Large intestine (tissue), 3 donors: Measurements from ENCODE around the gene CMKLR1. TPM values are rescaled to one million over a fixed set of nuclear protein-coding genes. Genes with fewer than 3 reads are reported as not detected.

ENCODE experiments used
- DNase-seq, 2 donors: peaks; one replicate each; pipeline versions ENCODE4 v3.0.0 to v3.0.0-alpha.2; 2013
- H3K27ac ChIP-seq: one replicate; pipeline ENCODE4 v1.5.1; 2013; ENCODE audit warnings: low read length
- H3K27me3 ChIP-seq: 2 replicates; pipeline ENCODE4 v1.6.1; 2013; ENCODE audit warnings: low read length; ENCODE audit not compliant: control insufficient read depth, insufficient read depth
- H3K36me3 ChIP-seq: 2 replicates; pipeline ENCODE4 v1.6.1; 2013; ENCODE audit warnings: low read length; ENCODE audit not compliant: control insufficient read depth, insufficient read depth
- H3K4me1 ChIP-seq: one replicate; pipeline ENCODE4 v1.6.1; 2013; ENCODE audit warnings: low read length; ENCODE audit not compliant: control insufficient read depth, insufficient read depth
- H3K4me3 ChIP-seq: one replicate; pipeline ENCODE4 v1.5.1; 2013; ENCODE audit warnings: low read length
- H3K9me3 ChIP-seq: one replicate; pipeline ENCODE4 v1.6.1; 2013; ENCODE audit warnings: mild to moderate bottlenecking, low read depth, low read length, moderate library complexity; ENCODE audit not compliant: control insufficient read depth
- WGBS: methylation state at CpG from one replicate; pipeline ENCODE4 v1.1.5; 2013; ENCODE audit warnings: low lambda C conversion rate; ENCODE audit not compliant: insufficient coverage; 5-methylcytosine and 5-hydroxymethylcytosine counted together
- polyA plus RNA-seq: library from polyadenylated mRNA; unstranded; fragments of 120-200 nt; gene quantifications from one replicate; pipeline ENCODE4 v1.2.1, GENCODE V29; 2013

CMKLR1 gene
- polyA plus RNA-seq, 1 donor: 3.4 TPM

- no CpG with 5 or more reads among the region's 1 CpG for WGBS
- no peak overlapping the region for H3K4me3 ChIP-seq
- DNase-seq: no peak
- H3K9me3 ChIP-seq: no peaks in the 10 kb centered on the region
- no peaks in the 10 kb centered on the region for H3K27me3 ChIP-seq
- no peaks in the 10 kb centered on the region for H3K4me1 ChIP-seq
- H3K36me3 ChIP-seq: no peaks in the 10 kb centered on the region
- H3K27ac ChIP-seq: no peak overlapping the region
Measured at GRCh38 chr12:108363565-108363964, 24.5 kb upstream of the CMKLR1 start.

- no peak for DNase-seq
- no peaks in the 10 kb centered on the region for H3K27me3 ChIP-seq
- no CpG with 5 or more reads among the region's 11 CpGs for WGBS
- no peaks in the 10 kb centered on the region for H3K4me1 ChIP-seq
- H3K4me3 ChIP-seq: no peak overlapping the region
- no peaks in the 10 kb centered on the region for H3K36me3 ChIP-seq
- H3K27ac ChIP-seq: no peak overlapping the region
- H3K9me3 ChIP-seq: no peaks in the 10 kb centered on the region
Measured at GRCh38 chr12:108363165-108363564, 24.1 kb upstream of the CMKLR1 start.

- no peak overlapping the region for H3K4me3 ChIP-seq
- WGBS: no CpG with 5 or more reads among the region's 3 CpGs
- no peaks in the 10 kb centered on the region for H3K4me1 ChIP-seq
- DNase-seq: no peak
- no peaks in the 10 kb centered on the region for H3K36me3 ChIP-seq
- H3K9me3 ChIP-seq: no peaks in the 10 kb centered on the region
- H3K27me3 ChIP-seq: no peaks in the 10 kb centered on the region
- H3K27ac ChIP-seq: no peak overlapping the region
Measured at GRCh38 chr12:108361606-108362005, 22.5 kb upstream of the CMKLR1 start.

DNA sequence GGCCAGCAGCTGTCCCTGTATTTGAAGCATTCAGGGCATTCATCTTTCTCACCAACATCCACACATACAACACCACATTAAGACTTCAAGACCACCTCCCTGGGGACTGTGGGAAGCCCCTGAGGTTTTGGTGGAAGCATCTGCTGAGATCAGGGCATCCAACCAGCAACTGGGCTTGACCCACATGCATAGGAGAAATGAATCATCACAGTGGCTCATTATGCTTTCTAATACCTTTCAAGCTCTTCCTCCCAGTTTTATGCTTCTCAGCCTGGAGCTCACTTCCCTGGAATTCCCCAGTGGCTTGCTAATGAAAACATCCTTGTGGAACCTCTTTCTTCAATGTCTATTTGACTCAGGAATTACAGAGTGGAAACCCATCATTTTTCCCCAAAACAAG is 21.4 kb upstream of the CMKLR1 start:
- DNase-seq: no peak
- H3K4me3 ChIP-seq: no peak overlapping the region
- H3K27me3 ChIP-seq: no peaks in the 10 kb centered on the region
- H3K36me3 ChIP-seq: no peaks in the 10 kb centered on the region
- no peaks in the 10 kb centered on the region for H3K9me3 ChIP-seq
- no peak overlapping the region for H3K27ac ChIP-seq
- H3K4me1 ChIP-seq: no peaks in the 10 kb centered on the region

GRCh38 chr12:108360057-108360456 is 20.9 kb upstream of the CMKLR1 start:
- no peaks in the 10 kb centered on the region for H3K4me1 ChIP-seq
- no peaks in the 10 kb centered on the region for H3K9me3 ChIP-seq
- DNase-seq: no peak
- H3K36me3 ChIP-seq: no peaks in the 10 kb centered on the region
- H3K27me3 ChIP-seq: no peaks in the 10 kb centered on the region
- H3K27ac ChIP-seq: no peak overlapping the region
- H3K4me3 ChIP-seq: no peak overlapping the region

DNA sequence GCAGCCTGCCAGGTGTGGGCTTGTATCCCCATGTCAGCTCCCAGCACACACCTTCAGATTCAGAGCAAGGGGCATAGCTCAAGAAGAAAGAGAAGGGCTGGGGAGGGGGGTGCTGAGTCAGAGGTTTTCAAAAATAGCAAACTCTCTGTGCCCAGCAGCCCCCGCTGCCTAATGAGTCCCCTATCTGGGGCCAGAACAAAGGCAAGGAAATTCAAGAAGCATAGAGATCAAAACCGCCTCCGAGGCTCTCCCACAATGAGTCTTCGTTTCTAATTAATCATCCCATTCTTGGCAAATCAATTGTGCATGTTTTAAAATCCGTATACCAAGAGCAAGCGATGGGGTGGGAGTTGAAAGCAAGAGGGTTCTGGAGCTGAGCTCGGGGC is 19.5 kb upstream of the CMKLR1 start:
- Histone ChIP-seq H3K9me3 (no peaks in the 10 kb centered on the region), H3K4me1 (no peaks in the 10 kb centered on the region), H3K27me3 (no peaks in the 10 kb centered on the region), H3K36me3 (no peaks in the 10 kb centered on the region), H3K4me3 (no peak overlapping the region), H3K27ac (no peak overlapping the region)
- no CpG with 5 or more reads among the region's 7 CpGs for WGBS
- no peak for DNase-seq

GRCh38 chr12:108357834-108358579 is 18.9 kb upstream of the CMKLR1 start:
- H3K27ac ChIP-seq: no peak overlapping the region
- H3K27me3 ChIP-seq: no peaks in the 10 kb centered on the region
- H3K4me3 ChIP-seq: no peak overlapping the region
- WGBS: no CpG with 5 or more reads among the region's 2 CpGs
- no peaks in the 10 kb centered on the region for H3K4me1 ChIP-seq
- no peaks in the 10 kb centered on the region for H3K9me3 ChIP-seq
- no peaks in the 10 kb centered on the region for H3K36me3 ChIP-seq
- no peak for DNase-seq

- 100% methylated on average over 1 of the region's 12 CpGs for WGBS
- no peaks in the 10 kb centered on the region for H3K27me3 ChIP-seq
- DNase-seq: no peak
Measured at GRCh38 chr12:108356835-108357806, 18.0 kb upstream of the CMKLR1 start.

GRCh38 chr12:108355069-108355468 is 16.0 kb upstream of the CMKLR1 start:
- H3K9me3 ChIP-seq: no peaks in the 10 kb centered on the region
- DNase-seq: no peak
- H3K4me1 ChIP-seq: no peaks in the 10 kb centered on the region
- no peaks in the 10 kb centered on the region for H3K36me3 ChIP-seq
- WGBS: no CpG with 5 or more reads among the region's 2 CpGs
- no peak overlapping the region for H3K27ac ChIP-seq
- no peak overlapping the region for H3K4me3 ChIP-seq
- no peaks in the 10 kb centered on the region for H3K27me3 ChIP-seq

More at GRCh38 chr12:108356835-108357806, 18.0 kb upstream of the CMKLR1 start:
- H3K36me3 ChIP-seq: no peaks in the 10 kb centered on the region
- H3K4me3 ChIP-seq: no peak overlapping the region
- H3K27ac ChIP-seq: no peak overlapping the region
- no peaks in the 10 kb centered on the region for H3K4me1 ChIP-seq
- no peaks in the 10 kb centered on the region for H3K9me3 ChIP-seq

DNA sequence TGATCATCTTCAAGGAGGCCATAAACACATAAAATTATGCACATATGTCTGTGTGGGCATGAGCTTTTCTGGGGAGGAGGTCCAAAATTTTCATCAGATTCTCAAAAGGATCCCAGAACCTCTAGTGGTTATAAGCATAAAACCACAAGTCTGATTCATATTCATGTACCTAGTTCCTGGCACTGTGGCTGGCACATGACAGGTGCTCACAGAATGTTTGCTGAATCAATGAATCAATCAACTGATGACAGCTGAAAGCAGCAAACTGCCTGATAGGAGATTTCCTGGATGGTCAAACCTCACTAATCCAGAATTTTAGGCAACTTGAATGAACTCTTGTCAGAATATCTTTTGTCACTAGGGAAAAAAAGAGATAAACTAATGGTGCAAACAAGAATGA is 13.5 kb upstream of the CMKLR1 start:
- H3K4me1 ChIP-seq: no peaks in the 10 kb centered on the region
- H3K4me3 ChIP-seq: no peak overlapping the region
- DNase-seq: no peak
- H3K27me3 ChIP-seq: no peaks in the 10 kb centered on the region
- no peaks in the 10 kb centered on the region for H3K9me3 ChIP-seq
- H3K36me3 ChIP-seq: no peaks in the 10 kb centered on the region
- no peak overlapping the region for H3K27ac ChIP-seq
